ENCODE measurements around the gene CLSTN3.
A peak's percentile ranks its signal among the peaks of the same experiment; 100 is the strongest.

Gene CLSTN3

DNA sequence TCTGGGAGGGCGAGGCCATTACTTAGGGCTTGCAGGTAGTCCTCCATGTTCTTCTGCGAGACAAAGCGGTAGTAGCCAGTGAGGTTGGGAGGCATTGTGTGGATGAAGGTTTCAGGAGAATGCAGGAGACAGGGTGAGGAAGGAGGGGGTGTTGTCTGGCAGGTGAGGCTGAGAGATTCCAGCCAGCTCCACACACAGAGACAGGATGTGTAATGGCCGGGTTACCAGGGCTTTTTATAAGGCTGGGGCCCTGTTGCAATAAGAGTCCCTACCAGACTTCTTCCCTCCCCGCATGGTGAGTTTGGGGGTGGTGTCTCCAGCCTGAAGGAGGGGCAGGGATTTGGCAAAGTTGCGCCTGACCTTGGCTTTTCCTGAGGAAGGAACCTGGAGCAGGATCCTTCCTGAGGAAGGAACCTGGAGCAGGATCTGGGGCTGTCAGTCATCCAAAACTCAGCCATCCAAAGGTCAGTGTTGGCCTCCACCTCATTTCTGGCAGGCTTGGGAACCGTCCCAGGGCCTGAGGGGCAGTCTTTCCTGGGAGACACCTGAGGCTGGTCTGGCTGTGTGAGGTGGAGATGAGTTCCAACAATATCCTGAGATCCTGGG lies 1.4 kb upstream of the CLSTN3 start, which contains the start of gene RBP5:
RBP5 (minus strand) TSS at position 209 of the 606 bp plus-strand sequence; CDS start at position 95, 114 bp downstream.
- DNase-seq: no peak

DNA sequence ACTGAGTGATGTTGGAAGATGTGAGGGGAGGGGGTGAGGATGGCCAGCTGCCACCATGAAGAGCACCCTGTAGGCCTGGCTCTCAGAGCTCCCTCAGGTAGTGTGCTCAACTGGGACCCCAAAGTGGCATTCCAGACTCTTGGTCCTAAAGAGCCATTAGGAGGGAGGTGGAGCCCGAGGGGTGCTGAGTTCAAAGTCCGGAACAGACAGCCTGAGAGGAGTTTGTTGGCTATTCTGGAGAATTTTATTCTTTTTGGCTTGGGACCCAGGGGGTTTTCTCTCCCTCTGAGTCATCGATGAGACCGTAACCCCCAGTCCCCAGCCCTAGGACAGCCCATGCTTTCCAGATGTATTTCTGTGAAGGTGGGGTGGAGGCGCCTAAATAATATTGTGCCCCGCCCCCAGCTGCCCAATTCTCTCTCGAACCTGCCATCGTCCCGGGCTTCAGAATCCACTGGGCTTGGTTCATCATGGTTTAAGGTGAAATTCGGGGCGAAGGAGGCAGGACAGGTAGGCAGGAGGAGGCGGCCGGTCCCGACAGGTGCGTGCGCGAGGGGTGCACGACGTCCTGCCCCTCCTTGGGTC lies 792 bp upstream of the CLSTN3 start:
- no peak for DNase-seq

GRCh38 chr12:7130701-7131501 lies 730 bp downstream of the CLSTN3 start:
- DNase-seq: peak; percentile 93

DNA sequence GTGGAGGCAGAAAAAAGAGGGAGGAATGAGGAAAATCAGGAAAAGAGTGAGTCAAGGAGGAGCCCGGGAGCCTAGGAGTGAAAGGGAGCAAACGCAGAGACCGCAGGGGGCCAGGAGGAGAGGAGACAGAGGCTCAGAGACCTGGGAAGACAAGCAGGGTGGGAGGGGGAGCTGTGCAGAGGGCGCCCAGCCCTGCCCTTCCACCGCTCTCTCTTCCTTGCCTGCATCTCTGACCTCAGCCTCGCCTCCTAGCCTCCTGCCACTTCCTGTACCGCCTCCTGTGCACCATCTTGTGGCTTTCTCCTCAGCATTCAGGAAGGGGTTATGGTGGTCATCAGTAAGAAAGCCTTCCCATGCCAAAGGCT lies 1.3 kb downstream of the CLSTN3 start:
- DNase-seq: no peak

- no peak for DNase-seq
Measured at GRCh38 chr12:7134396-7135166, 4.4 kb downstream of the CLSTN3 start.

- DNase-seq: no peak
Measured at GRCh38 chr12:7136071-7136470, 5.9 kb downstream of the CLSTN3 start.

DNA sequence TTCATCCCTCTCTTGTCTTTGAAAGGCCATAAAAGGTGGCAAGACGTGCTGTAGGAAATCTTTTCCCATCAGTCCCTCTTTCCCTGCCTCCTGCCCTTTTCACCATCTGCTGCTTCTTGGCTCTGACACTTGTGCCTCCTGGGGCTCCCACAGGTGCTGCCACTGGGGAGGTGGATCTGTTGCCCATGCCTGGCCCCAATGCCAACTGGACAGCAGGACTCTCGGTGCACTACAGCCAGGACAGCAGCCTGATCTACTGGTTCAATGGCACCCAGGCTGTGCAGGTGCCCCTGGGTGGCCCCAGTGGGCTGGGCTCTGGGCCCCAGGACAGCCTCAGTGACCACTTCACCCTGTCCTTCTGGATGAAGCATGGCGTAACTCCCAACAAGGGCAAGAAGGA lies 6.5 kb downstream of the CLSTN3 start:
- no peak for DNase-seq

- no peak for DNase-seq
Measured at GRCh38 chr12:7137908-7138307, 7.7 kb downstream of the CLSTN3 start.

GRCh38 chr12:7139200-7139599 lies 9.0 kb downstream of the CLSTN3 start:
- DNase-seq: no peak

DNA sequence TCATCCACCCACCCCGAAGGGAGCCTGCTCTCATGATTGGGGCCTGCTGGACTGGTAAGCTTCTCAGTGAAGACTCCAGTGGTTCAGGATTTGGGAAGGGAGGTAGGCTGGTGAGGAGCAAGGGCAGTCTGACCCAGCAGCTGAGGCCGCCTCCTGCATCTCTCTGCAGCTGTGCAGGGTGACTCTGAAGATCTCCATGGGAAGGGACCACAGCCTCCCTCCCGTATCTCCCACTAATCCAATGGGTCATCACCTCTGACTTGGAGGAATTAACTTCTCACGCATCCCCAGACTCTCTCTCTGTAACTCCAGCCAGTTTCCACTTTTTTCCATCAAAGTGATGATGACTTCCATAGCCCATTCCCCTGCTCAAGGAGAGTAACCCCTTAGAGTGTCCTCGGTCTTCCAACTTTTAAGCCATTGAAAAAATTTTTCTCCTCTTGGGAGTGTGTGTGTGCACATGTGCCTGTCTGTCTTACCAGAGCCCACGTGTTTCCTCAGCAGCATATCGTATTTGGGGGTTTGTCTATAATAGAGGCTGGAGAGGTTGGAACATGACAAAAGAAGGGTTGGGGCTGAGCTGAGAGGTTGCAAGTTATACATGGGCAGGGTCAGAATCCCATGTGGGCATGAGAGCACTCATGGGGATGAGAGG lies 11.3 kb downstream of the CLSTN3 start:
- no peak for DNase-seq

- peak; percentile 73 for DNase-seq
Measured at GRCh38 chr12:7142056-7142644, 12.0 kb downstream of the CLSTN3 start.

- no peak for DNase-seq
Measured at GRCh38 chr12:7142809-7143465, 12.8 kb downstream of the CLSTN3 start.

GRCh38 chr12:7143564-7143963 lies 13.4 kb downstream of the CLSTN3 start:
- no peak for DNase-seq

DNA sequence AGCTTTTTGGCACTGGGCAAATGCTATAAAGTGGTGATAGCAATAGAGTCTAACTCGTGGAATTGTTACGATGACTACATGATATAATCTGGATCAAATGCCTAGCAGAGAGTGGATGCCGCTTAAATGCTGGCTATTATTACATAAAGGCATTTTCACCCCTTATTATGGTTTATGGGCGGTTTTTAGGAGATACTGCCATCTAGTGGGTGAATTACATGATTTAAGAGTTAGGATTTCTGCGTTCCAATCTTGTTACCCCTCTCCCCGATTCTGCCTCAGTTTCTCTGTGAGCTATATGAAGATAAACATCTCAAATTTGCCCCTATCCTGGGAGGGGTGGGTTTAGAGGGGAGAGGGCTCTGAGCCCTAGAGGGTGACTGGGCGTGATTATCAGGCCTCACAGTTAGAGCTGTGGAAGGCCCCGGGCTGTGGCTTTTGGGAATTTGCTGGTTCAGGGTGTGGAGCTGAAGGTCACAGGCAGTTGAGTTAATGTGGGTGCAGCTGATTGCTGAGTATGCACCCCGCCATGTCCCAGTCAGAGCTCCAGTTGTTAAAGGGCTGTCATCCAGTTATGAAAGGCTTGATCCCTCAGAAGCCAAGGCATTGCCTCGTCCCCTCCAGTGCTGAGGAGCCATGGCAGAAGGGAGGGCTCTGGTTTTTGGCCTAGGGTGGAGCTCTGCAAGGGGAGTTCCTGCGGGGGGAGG lies 14.4 kb downstream of the CLSTN3 start:
- DNase-seq: peak; percentile 91

- no peak for DNase-seq
Measured at GRCh38 chr12:7145671-7146070, 15.5 kb downstream of the CLSTN3 start.

GRCh38 chr12:7146228-7146627 lies 16.1 kb downstream of the CLSTN3 start:
- DNase-seq: no peak

DNA sequence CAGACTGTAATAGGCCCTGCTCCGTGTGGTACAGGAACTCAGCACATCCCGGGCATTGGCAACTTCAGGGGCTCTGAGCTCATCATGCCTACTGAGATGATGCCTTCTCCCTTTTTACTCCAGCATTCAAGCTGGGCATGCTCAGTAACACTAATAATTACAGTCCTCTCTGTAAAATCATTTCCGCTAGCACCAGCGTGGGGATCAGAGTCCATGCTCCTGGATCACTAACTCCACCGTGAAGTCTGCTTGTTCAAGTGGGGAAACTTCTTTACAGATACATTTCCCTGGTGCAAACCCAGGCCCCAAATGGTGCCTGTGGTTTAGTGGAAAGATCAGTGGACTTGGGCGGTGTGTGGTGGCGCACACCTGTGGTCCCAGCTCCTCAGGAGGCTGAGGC lies 16.7 kb downstream of the CLSTN3 start:
- no peak for DNase-seq

DNA sequence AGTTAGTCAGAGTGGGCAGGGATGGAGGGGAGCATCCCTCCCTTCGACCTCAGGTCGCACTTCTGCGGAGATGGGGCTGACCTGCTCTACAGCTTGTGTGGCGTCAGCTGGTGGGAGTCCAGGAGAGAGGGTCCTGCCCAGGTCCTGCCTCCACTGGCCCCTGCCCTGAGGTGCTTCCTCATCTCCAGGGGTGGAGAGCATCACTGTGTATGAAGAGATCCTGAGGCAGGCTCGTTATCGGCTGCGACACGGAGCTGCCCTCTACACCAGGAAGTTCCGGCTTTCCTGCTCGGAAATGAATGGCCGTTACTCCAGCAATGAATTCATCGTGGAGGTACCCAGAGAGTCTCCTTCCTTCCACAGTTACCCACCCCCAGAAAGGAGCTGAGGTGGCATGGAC lies 20.2 kb downstream of the CLSTN3 start:
- no peak for DNase-seq

DNA sequence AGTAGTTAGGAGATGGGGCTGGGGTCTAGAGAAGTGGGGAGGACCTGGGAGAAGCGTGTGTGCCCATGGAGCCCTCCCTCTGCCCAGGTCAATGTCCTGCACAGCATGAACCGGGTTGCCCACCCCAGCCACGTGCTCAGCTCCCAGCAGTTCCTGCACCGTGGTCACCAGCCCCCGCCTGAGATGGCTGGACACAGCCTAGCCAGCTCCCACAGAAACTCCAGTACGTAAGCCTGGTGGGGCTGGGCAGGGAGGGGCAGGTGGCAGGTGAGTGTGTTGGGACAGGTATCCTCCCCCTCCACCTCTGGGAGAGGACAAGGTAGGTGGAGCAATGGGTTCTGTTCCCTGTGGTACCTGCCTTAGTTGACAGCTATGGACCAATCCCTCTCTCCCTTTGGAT lies 20.7 kb downstream of the CLSTN3 start:
- DNase-seq: no peak

DNA sequence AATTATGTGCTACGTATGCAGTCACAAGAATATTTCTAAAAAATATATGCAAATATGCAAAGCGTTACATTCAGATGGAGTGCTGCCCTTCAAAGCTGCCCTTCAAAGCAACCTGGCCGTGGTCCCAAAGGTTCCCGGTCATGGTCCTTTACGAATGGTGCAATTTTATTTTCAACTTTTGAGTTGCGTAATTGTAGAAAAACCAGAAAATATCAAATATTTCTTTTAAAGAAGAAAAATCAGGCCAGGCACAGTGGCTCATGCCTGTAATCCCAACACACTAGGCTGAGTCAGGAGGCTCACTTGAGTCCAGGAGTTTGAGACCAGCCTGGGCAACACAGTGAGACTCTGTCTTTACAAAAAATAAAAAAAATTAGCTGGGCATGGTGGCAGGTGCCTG lies 21.4 kb downstream of the CLSTN3 start:
- DNase-seq: no peak

- no peak for DNase-seq
Measured at GRCh38 chr12:7152818-7153217, 22.6 kb downstream of the CLSTN3 start.

Measured in NCI-H2171 (cell line).